Measurements from ENCODE around the gene NTF4. TPM values are rescaled to one million over a fixed set of nuclear protein-coding genes. Genes with fewer than 3 reads are reported as not detected.

The NTF4 gene
- total and polyA plus RNA-seq, 4 donors: 2.1 to 5.2 (median 2.8) TPM

- H3K9ac ChIP-seq (ENCODE audit: insufficient read depth in 1 of 2, low read length in 2 of 2): no peak overlapping the region
- no peaks in the 10 kb centered on the region for H3K9me3 ChIP-seq (ENCODE audit: control insufficient read depth in 4 of 4, insufficient read depth in 3 of 4, low read length in 3 of 4)
- ATAC-seq (ENCODE audit: insufficient read depth, low FRiP score) (no peak), DNase-seq (no peak)
- no peaks in the 10 kb centered on the region for H3K27me3 ChIP-seq (ENCODE audit: control insufficient read depth in 3 of 3, insufficient read depth in 3 of 3, low read length in 2 of 3)
- 93 to 94% methylated on average over 31 to 33 of the region's 33 CpGs for WGBS, 2 donors
- no peak overlapping the region for H3K27ac ChIP-seq (ENCODE audit: low read depth in 1 of 2, low read length in 1 of 2)
- no peaks in the 10 kb centered on the region for H3K4me1 ChIP-seq (ENCODE audit: control insufficient read depth in 5 of 5, insufficient read depth in 5 of 5, low read length in 5 of 5)
- no peak overlapping the region for H3K4me3 ChIP-seq
- H3K36me3 ChIP-seq (ENCODE audit: control insufficient read depth in 4 of 4, insufficient read depth in 4 of 4, low read length in 4 of 4): peaks cover 27 to 86% (median 54%) of the 10 kb centered on the region in 4 donors
- TF ChIP-seq CTCF (IDR thresholded peaks at IDR 0.05; ENCODE audit: control extremely low read depth, extremely low read depth): no peak
Measured at GRCh38 chr19:49103331-49104085, 38.9 kb upstream of the NTF4 start.

- Histone ChIP-seq H3K27me3 (ENCODE audit: control insufficient read depth in 3 of 3, insufficient read depth in 3 of 3, low read length in 2 of 3) (no peaks in the 10 kb centered on the region), H3K9ac (ENCODE audit: insufficient read depth in 1 of 2, low read length in 2 of 2) (no peak overlapping the region), H3K4me3 (no peak overlapping the region), H3K4me1 (ENCODE audit: control insufficient read depth in 5 of 5, insufficient read depth in 5 of 5, low read length in 5 of 5) (no peaks in the 10 kb centered on the region), H3K27ac (ENCODE audit: low read depth in 1 of 2, low read length in 1 of 2) (no peak overlapping the region), H3K9me3 (ENCODE audit: control insufficient read depth in 4 of 4, insufficient read depth in 3 of 4, low read length in 3 of 4) (no peaks in the 10 kb centered on the region), H3K36me3 (ENCODE audit: control insufficient read depth in 4 of 4, insufficient read depth in 4 of 4, low read length in 4 of 4) (peaks cover 20 to 84% (median 62%) of the 10 kb centered on the region in 4 donors)
- WGBS, 2 donors: 89 to 92% methylated on average over 11 to 12 of the region's 12 CpGs
- DNase-seq: no peak
- no peak for TF ChIP-seq CTCF (IDR thresholded peaks at IDR 0.05; ENCODE audit: control extremely low read depth, extremely low read depth)
- ATAC-seq (ENCODE audit: insufficient read depth, low FRiP score): no peak
Measured at GRCh38 chr19:49102303-49102702, 37.7 kb upstream of the NTF4 start.

- DNase-seq (no peak), ATAC-seq (ENCODE audit: insufficient read depth, low FRiP score) (no peak)
- Histone ChIP-seq H3K9ac (ENCODE audit: insufficient read depth in 1 of 2, low read length in 2 of 2) (no peak overlapping the region), H3K9me3 (ENCODE audit: control insufficient read depth in 4 of 4, insufficient read depth in 3 of 4, low read length in 3 of 4) (no peaks in the 10 kb centered on the region), H3K36me3 (ENCODE audit: control insufficient read depth in 4 of 4, insufficient read depth in 4 of 4, low read length in 4 of 4) (peaks cover 16 to 78% (median 56%) of the 10 kb centered on the region in 4 donors), H3K27me3 (ENCODE audit: control insufficient read depth in 3 of 3, insufficient read depth in 3 of 3, low read length in 2 of 3) (no peaks in the 10 kb centered on the region), H3K4me1 (ENCODE audit: control insufficient read depth in 5 of 5, insufficient read depth in 5 of 5, low read length in 5 of 5) (no peaks in the 10 kb centered on the region), H3K4me3 (no peak overlapping the region), H3K27ac (ENCODE audit: low read depth in 1 of 2, low read length in 1 of 2) (no peak overlapping the region)
- no peak for TF ChIP-seq CTCF (IDR thresholded peaks at IDR 0.05; ENCODE audit: control extremely low read depth, extremely low read depth)
- 88 to 95% methylated on average over 7 to 12 of the region's 12 CpGs for WGBS, 2 donors
Measured at GRCh38 chr19:49101160-49101559, 36.5 kb upstream of the NTF4 start.
